Measurements from ENCODE around the gene F2R. TPM values are rescaled to one million over a fixed set of nuclear protein-coding genes. Genes with fewer than 3 reads are reported as not detected.

The F2R gene
- total and polyA plus RNA-seq, 12 donors = 3.1 to 20.9 (median 11.1) TPM

- Histone ChIP-seq H3K4me3 (no peak overlapping the region), H3K27ac (peak overlapping the region in 1 of 10 donors; percentile 15), H3K9me3 (no peaks in the 10 kb centered on the region), H3K27me3 (no peaks in the 10 kb centered on the region), H3K4me1 (no peaks in the 10 kb centered on the region), H3K36me3 (peaks cover 0 to 83% (median 0%) of the 10 kb centered on the region in 9 donors)
- TF ChIP-seq, protein P1, sequence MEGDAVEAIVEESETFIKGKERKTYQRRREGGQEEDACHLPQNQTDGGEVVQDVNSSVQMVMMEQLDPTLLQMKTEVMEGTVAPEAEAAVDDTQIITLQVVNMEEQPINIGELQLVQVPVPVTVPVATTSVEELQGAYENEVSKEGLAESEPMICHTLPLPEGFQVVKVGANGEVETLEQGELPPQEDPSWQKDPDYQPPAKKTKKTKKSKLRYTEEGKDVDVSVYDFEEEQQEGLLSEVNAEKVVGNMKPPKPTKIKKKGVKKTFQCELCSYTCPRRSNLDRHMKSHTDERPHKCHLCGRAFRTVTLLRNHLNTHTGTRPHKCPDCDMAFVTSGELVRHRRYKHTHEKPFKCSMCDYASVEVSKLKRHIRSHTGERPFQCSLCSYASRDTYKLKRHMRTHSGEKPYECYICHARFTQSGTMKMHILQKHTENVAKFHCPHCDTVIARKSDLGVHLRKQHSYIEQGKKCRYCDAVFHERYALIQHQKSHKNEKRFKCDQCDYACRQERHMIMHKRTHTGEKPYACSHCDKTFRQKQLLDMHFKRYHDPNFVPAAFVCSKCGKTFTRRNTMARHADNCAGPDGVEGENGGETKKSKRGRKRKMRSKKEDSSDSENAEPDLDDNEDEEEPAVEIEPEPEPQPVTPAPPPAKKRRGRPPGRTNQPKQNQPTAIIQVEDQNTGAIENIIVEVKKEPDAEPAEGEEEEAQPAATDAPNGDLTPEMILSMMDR (IDR thresholded peaks at IDR 0.05) = no peak
- DNase-seq (no peak), ATAC-seq (no peak)
- 91 to 96% methylated on average over 2 of the region's 2 CpGs for WGBS, 2 donors
- intact Hi-C loops (cut with DNase I) = no loop called here
Measured at GRCh38 chr5:76672242-76672641, 43.7 kb upstream of the F2R start.

DNA sequence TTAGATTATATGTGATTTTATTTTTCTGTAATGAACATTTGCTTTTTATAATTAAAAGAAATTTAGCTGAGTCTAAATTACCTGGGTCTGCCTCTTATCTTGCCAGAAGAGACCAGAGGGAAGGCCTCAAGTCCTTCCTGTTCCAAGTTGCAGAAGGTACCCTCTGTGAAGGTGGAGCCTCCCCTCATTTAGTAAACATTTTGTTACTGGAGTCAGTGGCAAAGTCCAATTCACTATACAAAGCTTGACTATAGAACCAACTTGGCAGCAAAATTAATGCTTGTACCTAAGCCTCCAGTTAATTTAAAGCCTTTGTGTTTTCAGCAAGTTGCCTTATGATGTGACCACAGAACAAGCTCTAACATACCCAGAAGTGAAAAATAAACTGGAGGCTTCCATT lies 42.8 kb upstream of the F2R start:
- intact Hi-C loops (cut with DNase I) = no loop called here
- Histone ChIP-seq H3K4me1 (peaks cover 0 to 4% (median 0%) of the 10 kb centered on the region in 9 donors), H3K27ac (no peak overlapping the region), H3K36me3 (peaks cover 0 to 84% (median 0%) of the 10 kb centered on the region in 9 donors), H3K9me3 (no peaks in the 10 kb centered on the region), H3K4me3 (no peak overlapping the region), H3K27me3 (peaks cover 0 to 5% (median 0%) of the 10 kb centered on the region in 7 donors)
- ATAC-seq = no peak
- TF ChIP-seq, protein P1 (IDR thresholded peaks at IDR 0.05) = no peak
- no peak for DNase-seq

DNA sequence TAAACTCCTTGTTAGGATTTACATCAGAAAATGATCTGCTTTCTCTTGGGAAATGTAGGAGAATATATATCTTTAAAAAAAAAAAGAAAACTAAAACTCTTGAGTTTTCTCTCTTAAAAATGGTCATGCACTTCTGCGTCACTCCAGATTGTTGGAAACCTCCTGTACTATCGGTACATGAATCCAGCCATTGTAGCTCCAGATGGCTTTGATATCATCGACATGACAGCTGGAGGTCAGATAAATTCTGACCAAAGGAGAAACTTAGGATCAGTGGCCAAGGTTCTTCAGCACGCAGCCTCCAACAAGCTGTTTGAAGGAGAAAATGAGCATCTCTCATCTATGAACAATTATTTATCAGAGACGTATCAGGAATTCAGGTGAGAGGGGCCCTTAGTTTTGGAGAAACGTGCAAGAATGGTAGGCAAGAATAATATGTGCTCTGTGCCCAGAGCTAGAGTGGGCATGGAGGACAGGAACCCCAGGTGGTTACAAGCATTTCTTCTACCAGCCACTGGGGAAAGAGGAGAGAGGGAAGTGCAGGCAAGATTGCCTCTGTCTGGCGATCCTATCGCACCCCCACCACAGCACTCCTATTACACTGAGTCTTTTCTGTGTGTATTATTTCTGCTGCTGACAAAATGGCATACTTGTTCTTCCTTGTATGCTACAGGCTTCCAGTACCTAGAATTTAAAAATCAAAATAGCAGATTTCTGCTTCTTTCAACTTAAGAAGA lies 41.4 kb upstream of the F2R start:
- H3K4me1 ChIP-seq = peaks cover 0 to 18% (median 7%) of the 10 kb centered on the region in 9 donors
- intact Hi-C loops (cut with DNase I) = no loop called here
- H3K36me3 ChIP-seq = peaks cover 0 to 74% (median 0%) of the 10 kb centered on the region in 9 donors
- peaks cover 0 to 6% (median 0%) of the 10 kb centered on the region in 7 donors for H3K27me3 ChIP-seq
- DNase-seq = peak in 1 of 2 donors; percentile 20
- 55 to 64% methylated on average over 8 of the region's 8 CpGs for WGBS, 2 donors
- peak overlapping the region in 7 of 10 donors; percentile 11 to 70 (median 53) for H3K27ac ChIP-seq
- no peaks in the 10 kb centered on the region for H3K9me3 ChIP-seq
- TF ChIP-seq, protein P1 (IDR thresholded peaks at IDR 0.05) = no peak
- ATAC-seq = peak in 6 of 8 donors; percentile 52 to 76 (median 66)
- peak overlapping the region in 8 of 10 donors; percentile 0 to 28 (median 16) for H3K4me3 ChIP-seq

DNA sequence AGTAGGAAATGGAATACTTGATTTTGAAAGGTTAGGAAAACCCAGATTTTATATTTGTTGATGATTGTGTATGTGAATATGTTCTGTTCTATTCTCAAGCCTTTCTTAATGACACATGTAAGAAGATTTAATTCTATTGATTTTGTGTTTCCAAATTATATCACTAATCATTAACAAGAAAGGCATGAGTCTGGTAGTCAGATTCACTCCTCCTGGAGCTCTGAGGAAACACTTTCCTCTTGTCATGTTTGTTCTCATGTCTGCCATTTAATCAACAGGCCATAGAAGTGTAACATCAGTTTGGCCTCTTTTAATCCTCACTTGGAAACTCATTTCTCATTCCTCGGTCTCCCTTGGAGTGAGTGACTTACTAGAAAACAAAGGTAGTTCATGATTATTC lies 40.6 kb upstream of the F2R start:
- peak overlapping the region in 5 of 10 donors; percentile 11 to 28 (median 23) for H3K4me3 ChIP-seq
- H3K27me3 ChIP-seq = peaks cover 0 to 6% (median 0%) of the 10 kb centered on the region in 7 donors
- TF ChIP-seq, protein P1 (IDR thresholded peaks at IDR 0.05) = no peak
- peaks cover 0 to 69% (median 0%) of the 10 kb centered on the region in 9 donors for H3K36me3 ChIP-seq
- intact Hi-C loops (cut with DNase I) = no loop called here
- DNase-seq = no peak
- ATAC-seq = no peak
- WGBS, 2 donors = 90 to 99% methylated on average over 1 of the region's 1 CpG
- no peaks in the 10 kb centered on the region for H3K9me3 ChIP-seq
- peak overlapping the region in 6 of 10 donors; percentile 23 to 70 (median 56) for H3K27ac ChIP-seq
- peaks cover 0 to 19% (median 10%) of the 10 kb centered on the region in 9 donors for H3K4me1 ChIP-seq

Data from heart right ventricle (tissue), 16 donors.